VCaP (cell line): Measurements from ENCODE around the gene NPHP4.

ENCODE experiments used
- H3K27ac ChIP-seq: fragments of 450-650 bp; 2 replicates; pipeline ENCODE4 v1.5.1; 2017
- TF ChIP-seq, protein P1 (sequence below): fragments of 450-650 bp; conservative IDR thresholded peaks from 2 replicates; pipeline ENCODE4 v1.5.1; 2017; ENCODE audit warnings: mild to moderate bottlenecking, moderate library complexity

NPHP4 gene

DNA sequence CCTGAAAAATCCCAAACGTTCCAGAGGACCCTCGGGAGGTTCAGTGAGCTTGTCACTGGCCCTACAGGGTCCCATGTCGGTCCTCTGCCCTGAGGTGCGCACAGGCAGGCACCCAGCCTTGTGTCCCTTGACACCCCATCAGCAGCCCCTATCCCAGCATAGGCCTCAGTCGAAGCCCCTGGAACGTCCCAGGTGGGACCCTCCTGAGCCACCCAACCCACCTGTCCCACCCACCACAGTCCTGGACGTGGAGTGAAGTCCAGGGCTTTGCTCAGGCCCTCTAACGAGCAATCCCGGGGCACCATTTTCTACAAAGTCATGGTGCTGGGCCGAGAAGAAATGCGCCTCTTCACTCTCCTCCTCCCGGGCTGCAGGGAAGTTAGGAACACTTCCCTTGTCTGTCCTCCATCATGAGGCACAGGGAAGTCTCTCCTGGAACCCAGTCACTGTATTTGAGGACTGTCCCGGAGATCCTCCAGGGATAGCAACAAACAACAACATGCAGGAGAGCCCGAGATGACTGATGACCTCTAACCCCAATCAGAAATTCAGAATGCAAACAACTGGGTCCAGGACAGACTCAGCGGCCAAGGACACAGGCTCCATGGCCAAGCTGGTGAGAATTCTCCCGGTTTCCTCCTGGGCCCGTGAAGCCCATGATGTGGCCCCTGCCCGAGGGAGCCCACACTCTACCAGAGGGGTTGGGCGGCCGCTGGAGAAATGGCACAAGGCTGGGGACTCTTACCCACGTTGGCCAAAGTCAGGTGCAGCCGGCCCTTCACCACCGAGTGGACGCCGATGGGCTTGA, 105.5 kb downstream of the NPHP4 start:
- H3K27ac ChIP-seq, result no peak overlapping the region
- TF ChIP-seq, protein P1, sequence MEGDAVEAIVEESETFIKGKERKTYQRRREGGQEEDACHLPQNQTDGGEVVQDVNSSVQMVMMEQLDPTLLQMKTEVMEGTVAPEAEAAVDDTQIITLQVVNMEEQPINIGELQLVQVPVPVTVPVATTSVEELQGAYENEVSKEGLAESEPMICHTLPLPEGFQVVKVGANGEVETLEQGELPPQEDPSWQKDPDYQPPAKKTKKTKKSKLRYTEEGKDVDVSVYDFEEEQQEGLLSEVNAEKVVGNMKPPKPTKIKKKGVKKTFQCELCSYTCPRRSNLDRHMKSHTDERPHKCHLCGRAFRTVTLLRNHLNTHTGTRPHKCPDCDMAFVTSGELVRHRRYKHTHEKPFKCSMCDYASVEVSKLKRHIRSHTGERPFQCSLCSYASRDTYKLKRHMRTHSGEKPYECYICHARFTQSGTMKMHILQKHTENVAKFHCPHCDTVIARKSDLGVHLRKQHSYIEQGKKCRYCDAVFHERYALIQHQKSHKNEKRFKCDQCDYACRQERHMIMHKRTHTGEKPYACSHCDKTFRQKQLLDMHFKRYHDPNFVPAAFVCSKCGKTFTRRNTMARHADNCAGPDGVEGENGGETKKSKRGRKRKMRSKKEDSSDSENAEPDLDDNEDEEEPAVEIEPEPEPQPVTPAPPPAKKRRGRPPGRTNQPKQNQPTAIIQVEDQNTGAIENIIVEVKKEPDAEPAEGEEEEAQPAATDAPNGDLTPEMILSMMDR, result no peak

DNA sequence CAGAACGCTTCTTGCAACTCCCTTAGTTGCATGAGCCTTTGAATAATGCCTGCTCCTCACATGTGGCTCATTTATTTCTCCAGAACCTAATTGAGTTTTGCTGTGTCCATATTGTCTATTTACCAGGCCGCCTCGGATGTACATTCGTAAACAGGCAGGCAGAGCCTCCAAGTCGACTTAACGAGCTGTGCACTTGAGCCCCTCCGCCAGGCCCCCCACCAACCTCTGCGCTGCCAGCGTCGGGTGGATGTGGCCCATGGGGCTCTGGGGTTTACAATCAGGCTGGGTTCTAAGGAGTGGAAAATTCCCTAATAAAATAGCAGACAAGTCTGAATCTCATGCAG, 106.1 kb downstream of the NPHP4 start:
- H3K27ac ChIP-seq, result no peak overlapping the region
- TF ChIP-seq, protein P1, result no peak

DNA sequence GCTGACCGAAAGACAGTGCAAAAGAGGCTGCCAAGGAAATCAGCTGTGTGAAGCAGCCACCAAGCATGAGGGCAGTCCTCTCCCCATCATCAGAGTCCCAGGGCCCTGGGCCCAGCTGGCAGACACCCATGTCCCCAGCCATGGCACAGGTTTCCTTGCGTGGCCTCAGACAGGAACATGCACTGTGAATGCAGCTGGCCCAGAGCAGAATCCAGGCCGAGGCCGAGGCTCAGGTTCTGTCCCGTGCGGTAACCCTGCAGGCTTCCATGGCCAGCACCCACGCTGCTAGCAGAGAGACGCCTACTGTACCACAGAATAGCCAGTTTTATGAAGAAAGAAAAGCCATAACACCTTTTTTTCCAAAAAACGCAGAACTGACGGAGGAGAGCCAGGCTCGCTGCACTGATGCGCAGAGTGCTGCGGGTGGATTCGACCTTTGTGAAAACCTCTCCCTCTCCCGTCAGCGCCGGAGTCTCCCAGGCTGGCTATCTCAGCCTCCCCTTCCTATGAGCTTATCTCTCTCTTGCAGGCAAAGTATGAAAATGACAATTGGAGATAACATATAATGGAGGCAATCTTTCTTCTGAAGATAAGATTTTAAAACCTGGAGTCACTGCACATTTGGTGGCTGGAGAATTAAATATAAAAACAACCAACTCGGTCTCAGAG, 106.6 kb downstream of the NPHP4 start:
- no peak overlapping the region for H3K27ac ChIP-seq
- TF ChIP-seq, protein P1, result no peak

DNA sequence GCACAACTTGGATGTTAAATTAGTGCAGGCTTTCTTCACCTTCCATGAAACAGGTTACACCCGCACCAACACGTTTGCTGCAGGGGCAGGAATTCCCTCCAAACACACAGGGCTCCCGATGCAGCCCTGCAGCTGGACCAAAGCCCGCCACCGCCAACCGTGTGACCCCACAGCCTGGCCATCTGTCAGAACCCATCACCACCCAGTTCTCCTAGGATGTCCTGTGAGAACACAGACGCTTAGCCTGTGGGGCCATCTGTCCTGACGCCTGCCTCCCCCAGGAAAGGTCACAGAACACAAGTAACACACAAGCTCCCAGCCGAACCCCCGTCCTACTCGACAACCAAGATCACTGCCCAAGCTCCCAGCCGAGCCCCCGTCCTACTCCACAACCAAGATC, 108.1 kb downstream of the NPHP4 start:
- TF ChIP-seq, protein P1, result no peak
- H3K27ac ChIP-seq, result no peak overlapping the region

DNA sequence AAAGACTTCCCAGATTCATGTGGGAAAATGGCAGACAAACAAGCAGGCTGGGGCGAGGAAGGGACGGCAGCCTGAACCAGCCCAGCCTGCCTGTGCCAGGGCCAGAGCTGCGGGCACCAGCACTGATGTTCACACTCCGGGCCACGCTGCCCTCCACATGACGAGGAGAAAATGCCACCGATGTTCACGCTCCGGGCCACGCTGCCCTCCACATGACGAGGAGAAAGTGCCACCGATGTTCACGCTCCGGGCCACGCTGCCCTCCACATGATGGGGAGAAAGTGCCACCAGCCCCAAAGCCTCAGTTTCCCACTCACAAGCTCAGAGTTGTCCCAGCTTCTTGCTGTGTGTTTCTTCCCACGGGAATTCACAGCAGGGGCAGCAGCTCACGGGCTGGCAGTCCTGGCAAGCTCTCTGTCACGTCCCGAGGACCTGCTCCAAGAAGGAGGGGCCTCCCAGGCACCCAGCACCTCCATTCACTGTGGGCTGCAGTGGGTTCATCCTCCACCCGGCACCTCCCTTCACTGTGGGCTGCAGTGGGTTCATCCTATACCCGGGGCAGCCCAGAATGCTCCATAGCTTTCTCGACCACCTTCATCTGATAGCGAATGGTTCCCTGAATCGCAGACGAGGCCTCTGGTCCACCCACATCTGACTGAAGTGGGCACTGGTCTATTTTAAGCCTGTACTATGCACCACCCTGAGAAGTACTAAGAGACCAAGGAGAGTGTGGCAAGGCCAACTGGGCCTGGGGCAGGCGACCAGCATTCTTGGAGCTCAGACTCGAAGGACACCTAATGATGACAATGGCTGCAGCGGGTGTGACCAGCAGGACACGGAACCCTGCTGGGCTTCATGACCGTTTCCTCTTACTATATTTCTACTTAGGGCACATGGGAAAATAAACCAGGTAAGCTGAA, 108.8 kb downstream of the NPHP4 start:
- H3K27ac ChIP-seq, result no peak overlapping the region
- TF ChIP-seq, protein P1, result no peak

DNA sequence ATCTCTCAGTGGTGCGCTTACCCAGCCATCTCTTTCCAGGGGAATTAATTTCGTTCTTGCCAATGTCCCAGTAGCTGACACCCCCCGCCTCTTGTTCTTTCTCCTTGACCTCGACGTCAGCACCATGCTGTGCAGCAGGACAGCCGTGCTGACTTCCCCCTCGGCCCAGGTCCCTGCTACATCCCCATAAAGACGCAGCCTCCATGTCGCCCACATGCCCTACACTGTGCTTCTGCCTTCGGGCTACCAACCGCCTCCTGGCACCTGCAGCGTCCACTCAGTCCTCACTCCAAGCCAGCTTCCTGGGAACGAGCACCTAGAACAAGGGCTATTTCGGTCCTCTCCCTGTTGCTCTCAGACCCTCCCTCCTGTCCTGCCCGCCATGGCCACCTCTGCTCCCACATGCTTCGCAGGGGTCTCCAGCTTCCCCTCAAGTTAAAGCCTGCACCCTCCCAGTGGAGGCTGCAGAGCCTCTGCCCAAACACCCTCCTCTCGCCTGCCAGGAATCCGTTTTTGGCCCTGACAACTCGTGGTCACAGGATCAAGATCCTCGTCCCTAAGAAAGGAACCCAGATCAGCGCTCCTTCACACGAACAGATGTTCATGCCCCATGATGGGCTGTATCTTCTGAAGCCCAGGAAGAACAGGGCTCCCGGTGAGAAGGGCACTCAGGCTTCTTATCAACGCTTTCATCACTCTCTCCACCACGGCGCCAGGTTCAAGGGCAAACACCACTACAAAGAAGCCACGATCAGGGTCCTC, 109.7 kb downstream of the NPHP4 start:
- H3K27ac ChIP-seq, result no peak overlapping the region
- TF ChIP-seq, protein P1, result no peak
